ENCODE data around the gene ESPN. TPM values are rescaled to one million over a fixed set of nuclear protein-coding genes. Genes with fewer than 3 reads are reported as not detected.

Gene ESPN
- total and polyA plus RNA-seq, 2 experiments from 2014 or later, result 31.1 to 65.7 TPM

DNA sequence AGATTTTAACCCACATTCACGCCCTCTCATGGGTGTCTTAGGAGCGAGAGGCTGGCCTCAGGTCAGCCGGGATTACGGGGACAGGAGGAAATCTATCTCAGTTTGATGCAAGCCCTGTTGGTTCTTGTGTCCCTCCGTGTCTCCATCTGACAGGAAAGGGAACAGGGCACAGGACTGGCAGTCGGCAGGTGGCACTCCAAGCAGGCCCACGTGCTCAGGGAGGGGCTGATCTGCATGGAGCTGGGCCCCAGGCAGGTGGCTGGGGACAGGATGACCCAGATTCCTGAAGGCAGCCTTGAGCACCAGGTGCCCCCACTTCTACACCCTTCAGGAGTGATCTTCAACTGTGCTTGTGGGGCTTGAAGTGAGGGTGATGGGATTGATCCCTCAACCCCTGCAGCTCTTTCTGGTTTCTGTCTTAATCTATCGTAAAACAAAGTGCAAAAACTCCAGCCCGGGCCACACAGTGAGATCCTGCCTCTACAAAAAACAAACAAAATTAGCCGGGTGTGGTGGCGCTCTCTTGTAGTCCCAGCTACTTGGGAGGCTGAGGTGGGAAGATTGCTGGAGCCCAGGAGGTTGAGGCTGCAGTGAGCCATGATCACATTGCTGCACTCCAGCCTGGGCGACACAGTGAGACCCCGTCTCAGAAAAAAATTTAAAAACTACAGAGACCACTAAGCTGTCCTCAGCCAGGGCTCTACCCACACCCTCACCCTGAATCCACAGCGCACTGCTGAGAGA lies 58.6 kb downstream of the ESPN start:
- H3K9me2 ChIP-seq (replicated peaks; ENCODE audit: insufficient read depth), result no peaks in the 10 kb centered on the region
- no peaks in the 10 kb centered on the region for H3K36me3 ChIP-seq (replicated peaks; ENCODE audit: insufficient read depth, low read depth)
- no peak overlapping the region for H3K4me2 ChIP-seq
- no peaks in the 10 kb centered on the region for H4K20me1 ChIP-seq (ENCODE audit: insufficient read depth, poor library complexity, severe bottlenecking)
- H3K4me3 ChIP-seq, result no peak overlapping the region
- H3K27me3 ChIP-seq, result no peaks in the 10 kb centered on the region
- H3K79me2 ChIP-seq, result peaks cover 21% of the 10 kb centered on the region
- no peak overlapping the region for H3K27ac ChIP-seq
- DNase-seq (ENCODE audit: low spot score), result no peak
- TF ChIP-seq CTCF (IDR thresholded peaks at IDR 0.05; ENCODE audit: poor library complexity), result no peak
- no peak for TF ChIP-seq EZH2 (IDR thresholded peaks at IDR 0.05; ENCODE audit: borderline replicate concordance)
- no peak for TF ChIP-seq EZH2phosphoT487 (IDR thresholded peaks at IDR 0.05; ENCODE audit: low read depth, severe bottlenecking, unreplicated experiment)
- H3K4me1 ChIP-seq (ENCODE audit: insufficient read depth), result peaks cover 6% of the 10 kb centered on the region
- H2AFZ ChIP-seq, result no peak overlapping the region
- no peaks in the 10 kb centered on the region for H3K9me3 ChIP-seq (ENCODE audit: low read depth)
- whole genome bisulfite sequencing (ENCODE audit: low lambda C conversion rate, missing lambda C conversion rate), result 90% methylated on average over 14 of the region's 14 CpGs

GRCh38 chr1:6483761-6484117 lies 59.2 kb downstream of the ESPN start:
- Histone ChIP-seq H4K20me1 (ENCODE audit: insufficient read depth, poor library complexity, severe bottlenecking) (no peaks in the 10 kb centered on the region), H3K4me3 (no peak overlapping the region), H3K4me2 (no peak overlapping the region), H3K9me3 (ENCODE audit: low read depth) (no peaks in the 10 kb centered on the region), H3K36me3 (replicated peaks; ENCODE audit: insufficient read depth, low read depth) (no peaks in the 10 kb centered on the region), H3K27ac (no peak overlapping the region), H3K4me1 (ENCODE audit: insufficient read depth) (peaks cover 9% of the 10 kb centered on the region), H3K79me2 (peaks cover 21% of the 10 kb centered on the region), H2AFZ (no peak overlapping the region), H3K9me2 (replicated peaks; ENCODE audit: insufficient read depth) (no peaks in the 10 kb centered on the region), H3K27me3 (no peaks in the 10 kb centered on the region)
- DNase-seq (ENCODE audit: low spot score), result no peak
- WGBS (ENCODE audit: low lambda C conversion rate, missing lambda C conversion rate), result 95% methylated on average over 7 of the region's 7 CpGs
- no peak for TF ChIP-seq EZH2 (IDR thresholded peaks at IDR 0.05; ENCODE audit: borderline replicate concordance)
- no peak for TF ChIP-seq CTCF (IDR thresholded peaks at IDR 0.05; ENCODE audit: poor library complexity)
- no peak for TF ChIP-seq EZH2phosphoT487 (IDR thresholded peaks at IDR 0.05; ENCODE audit: low read depth, severe bottlenecking, unreplicated experiment)

GRCh38 chr1:6484826-6485167 lies 60.2 kb downstream of the ESPN start:
- Histone ChIP-seq H4K20me1 (ENCODE audit: insufficient read depth, poor library complexity, severe bottlenecking) (no peaks in the 10 kb centered on the region), H3K4me2 (peak overlapping the region; percentile 87), H3K9me3 (ENCODE audit: low read depth) (no peaks in the 10 kb centered on the region), H3K9me2 (replicated peaks; ENCODE audit: insufficient read depth) (no peaks in the 10 kb centered on the region), H3K36me3 (replicated peaks; ENCODE audit: insufficient read depth, low read depth) (no peaks in the 10 kb centered on the region), H2AFZ (peak overlapping the region; percentile 78), H3K4me3 (peak overlapping the region; percentile 57), H3K4me1 (ENCODE audit: insufficient read depth) (peaks cover 18% of the 10 kb centered on the region), H3K27me3 (no peaks in the 10 kb centered on the region), H3K79me2 (peaks cover 24% of the 10 kb centered on the region), H3K27ac (no peak overlapping the region)
- 14% methylated on average over 12 of the region's 13 CpGs for WGBS (ENCODE audit: low lambda C conversion rate, missing lambda C conversion rate)
- TF ChIP-seq EZH2phosphoT487 (IDR thresholded peaks at IDR 0.05; ENCODE audit: low read depth, severe bottlenecking, unreplicated experiment) (no peak), CTCF (IDR thresholded peaks at IDR 0.05; ENCODE audit: poor library complexity) (no peak), EZH2 (IDR thresholded peaks at IDR 0.05; ENCODE audit: borderline replicate concordance) (no peak)
- DNase-seq (ENCODE audit: low spot score), result no peak
